Activated naive CD4-positive, alpha-beta T cell (primary cell): ENCODE data around the gene MRPS34.

Experiments
- DNase-seq, 4 experiments: peaks; one replicate each; lab custom pipeline; 2025; lab: John Stamatoyannopoulos, UW

Gene MRPS34

GRCh38 chr16:1794221-1794871 is 21.4 kb upstream of the MRPS34 start:
- DNase-seq, result no peak

DNA sequence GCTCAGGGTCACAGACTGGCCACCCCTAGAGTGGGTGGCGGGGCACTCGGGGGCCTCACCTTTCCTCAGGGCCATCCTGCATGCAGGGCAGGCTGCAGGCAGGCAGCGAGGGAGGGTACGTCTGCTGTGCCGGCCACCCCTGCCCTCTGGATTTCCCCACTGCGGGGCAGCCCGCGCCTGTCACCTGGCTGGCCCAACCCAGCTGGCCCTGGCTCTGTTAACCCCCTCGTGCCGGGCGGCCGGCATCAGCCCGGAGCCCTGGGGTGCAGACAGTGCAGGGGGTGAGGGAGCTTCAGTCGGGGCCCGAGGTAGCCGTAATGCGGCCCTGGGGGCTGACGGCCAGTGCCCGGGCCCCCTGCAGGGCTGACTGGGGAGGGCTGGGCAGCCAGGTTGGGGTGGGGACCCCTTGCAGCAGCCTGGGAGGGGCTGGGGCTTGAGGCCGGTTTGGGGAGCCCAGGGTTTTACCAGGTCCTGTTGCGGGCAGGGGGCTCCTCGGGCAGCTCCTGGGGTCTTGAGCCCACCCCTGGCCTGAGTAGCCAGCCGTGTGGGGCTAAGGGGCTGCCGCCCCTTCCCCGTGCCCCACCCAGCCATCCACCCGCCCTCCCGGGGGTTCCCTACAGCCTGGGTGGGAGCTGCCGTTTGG is 20.8 kb upstream of the MRPS34 start, which contains the start of gene IGFALS:
Gene IGFALS, minus strand, starts transcription at position 128 of the 643 bp plus-strand sequence. Its CDS starts 53 bp downstream, at position 75.
- DNase-seq, result no peak

GRCh38 chr16:1792836-1793577 is 20.1 kb upstream of the MRPS34 start:
- no peak for DNase-seq

DNA sequence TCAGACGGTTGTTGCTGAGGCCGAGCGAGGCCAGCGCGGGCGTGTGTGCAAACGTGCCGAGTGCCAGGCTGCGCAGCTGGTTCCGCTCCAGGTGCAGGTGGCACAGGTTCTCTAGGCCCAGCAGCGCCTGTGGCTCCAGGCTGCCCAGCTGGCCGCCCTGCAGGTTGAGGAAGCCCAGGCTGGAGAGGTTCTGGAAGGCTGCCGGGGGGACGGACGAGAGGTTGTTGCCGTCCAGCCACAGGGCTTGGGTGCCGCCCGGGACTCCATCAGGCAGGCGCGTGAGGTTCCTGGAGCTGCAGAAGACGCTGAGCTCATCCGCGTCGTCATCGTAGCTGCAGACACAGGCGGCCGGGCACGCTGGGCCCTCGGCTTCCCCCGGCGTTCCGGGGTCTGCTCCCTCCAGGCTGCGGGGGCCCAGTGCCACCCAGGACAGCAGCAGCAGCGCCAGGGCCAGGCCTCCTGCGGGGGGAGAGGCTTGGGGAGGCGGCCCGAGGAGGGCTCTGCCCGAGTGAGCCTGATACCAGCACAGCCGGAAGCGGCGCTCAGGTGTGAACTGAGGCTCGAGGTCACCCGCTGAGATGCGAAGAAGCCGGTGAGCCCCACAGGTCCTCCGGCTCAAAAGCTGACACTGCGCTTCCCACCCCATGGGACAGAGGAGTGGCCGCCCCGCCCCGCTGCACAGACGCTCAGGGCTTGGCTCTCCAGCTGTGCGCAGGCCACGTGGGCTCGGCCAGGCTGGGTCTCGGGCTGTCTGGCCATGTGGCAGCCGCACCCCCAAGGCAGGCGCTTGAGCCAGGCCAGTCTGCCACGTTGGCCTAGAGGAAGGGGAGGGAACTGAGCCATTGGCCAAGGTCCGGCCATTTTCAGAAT is 19.2 kb upstream of the MRPS34 start:
- no peak for DNase-seq

DNA sequence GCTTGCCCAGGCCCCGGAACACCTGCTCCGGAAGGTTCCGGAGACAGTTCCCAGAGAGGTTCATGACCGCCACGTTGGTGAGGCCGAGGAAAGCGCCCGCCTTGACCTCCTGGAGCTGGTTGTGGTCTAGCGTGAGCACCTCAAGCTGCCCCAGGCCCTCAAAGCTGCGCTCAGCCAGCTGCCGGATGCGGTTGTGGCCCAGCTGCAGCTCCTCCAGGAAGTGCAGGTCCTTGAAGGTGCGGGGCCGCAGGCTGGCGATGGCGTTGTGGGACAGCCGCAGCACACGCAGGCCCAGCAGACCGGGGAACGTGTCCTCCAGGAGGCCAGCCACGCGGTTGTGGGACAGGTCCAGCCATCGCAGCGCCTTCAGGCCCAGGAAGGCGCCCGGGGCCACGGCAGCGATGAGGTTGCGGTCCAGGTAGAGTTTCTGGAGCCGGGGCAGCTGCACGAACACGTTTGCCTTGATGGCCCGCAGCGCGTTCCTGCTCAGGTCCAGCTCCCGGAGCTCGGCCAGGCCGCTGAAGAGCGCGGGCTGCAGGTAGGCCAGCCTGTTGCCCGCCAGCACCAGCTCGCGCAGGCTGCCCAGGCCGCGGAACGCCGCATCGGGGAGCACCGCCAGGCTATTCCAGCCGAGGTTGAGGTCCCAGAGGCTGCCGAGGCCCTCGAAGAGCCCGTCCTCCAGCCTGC is 18.5 kb upstream of the MRPS34 start:
- no peak for DNase-seq

DNA sequence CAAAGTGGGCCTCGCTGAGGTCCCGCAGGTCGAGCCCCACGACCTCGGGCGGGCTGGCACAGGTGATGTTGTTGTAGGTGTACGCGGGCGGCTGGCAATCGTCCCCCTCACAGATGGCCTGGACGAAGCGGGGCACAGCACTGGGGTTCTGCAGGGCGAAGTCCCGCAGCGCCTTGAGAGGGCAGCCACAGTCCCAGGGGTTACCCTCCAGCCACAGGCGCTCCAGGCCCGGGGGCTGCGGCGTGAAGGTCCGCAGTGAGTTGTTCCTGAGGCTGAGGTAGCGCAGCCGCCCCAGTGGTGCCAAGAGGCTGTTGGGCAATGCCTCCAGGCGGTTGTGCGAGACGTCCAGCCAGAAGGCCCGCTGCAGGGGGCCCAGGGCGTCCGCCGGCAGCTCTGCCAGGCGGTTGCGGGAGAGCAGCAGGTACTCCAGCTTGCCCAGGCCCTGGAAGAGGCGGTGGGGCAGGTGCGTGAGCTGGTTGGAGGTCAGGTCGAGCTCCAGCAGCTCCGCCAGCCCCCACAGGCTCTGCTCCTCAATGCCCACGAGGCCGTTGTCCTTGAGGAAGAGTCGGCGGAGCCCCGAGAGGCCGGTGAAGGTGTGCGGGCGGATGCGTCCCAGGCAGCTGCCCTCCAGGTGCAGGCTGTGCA is 17.8 kb upstream of the MRPS34 start:
- no peak for DNase-seq

- no peak for DNase-seq
Observed at GRCh38 chr16:1790261-1790610, 17.3 kb upstream of the MRPS34 start.

- DNase-seq, result no peak
Observed at GRCh38 chr16:1789643-1790045, 16.7 kb upstream of the MRPS34 start.

GRCh38 chr16:1788708-1789100 is 15.8 kb upstream of the MRPS34 start:
- no peak for DNase-seq

DNA sequence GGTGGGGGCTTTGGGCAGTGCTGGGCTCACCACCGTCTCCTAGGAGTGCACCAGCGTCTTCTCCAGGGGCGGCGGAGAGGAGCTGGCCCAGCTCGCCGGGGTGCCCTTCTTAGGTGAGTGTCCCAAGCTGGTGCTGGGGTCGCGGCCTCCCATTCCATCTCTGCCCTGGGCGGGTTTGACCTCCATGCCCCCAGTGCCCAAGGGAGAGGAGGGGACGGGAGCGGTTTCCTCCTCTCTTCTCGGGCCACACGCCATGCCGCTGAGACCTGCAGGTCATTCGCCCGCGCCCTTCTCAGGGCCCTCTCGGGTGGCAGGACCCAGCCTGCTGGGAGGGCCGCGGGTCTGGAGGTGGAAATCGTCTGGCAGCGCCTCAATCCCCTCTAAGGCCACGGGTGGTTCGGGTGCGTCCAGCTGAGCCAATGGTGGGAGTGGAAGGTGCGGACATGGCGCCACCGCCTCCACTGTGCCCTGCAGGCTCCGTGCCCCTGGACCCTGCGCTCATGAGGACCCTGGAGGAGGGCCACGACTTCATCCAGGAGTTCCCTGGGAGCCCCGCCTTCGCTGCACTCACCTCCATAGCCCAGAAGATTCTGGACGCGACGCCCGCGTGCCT is 15.3 kb upstream of the MRPS34 start:
- DNase-seq, result no peak

DNA sequence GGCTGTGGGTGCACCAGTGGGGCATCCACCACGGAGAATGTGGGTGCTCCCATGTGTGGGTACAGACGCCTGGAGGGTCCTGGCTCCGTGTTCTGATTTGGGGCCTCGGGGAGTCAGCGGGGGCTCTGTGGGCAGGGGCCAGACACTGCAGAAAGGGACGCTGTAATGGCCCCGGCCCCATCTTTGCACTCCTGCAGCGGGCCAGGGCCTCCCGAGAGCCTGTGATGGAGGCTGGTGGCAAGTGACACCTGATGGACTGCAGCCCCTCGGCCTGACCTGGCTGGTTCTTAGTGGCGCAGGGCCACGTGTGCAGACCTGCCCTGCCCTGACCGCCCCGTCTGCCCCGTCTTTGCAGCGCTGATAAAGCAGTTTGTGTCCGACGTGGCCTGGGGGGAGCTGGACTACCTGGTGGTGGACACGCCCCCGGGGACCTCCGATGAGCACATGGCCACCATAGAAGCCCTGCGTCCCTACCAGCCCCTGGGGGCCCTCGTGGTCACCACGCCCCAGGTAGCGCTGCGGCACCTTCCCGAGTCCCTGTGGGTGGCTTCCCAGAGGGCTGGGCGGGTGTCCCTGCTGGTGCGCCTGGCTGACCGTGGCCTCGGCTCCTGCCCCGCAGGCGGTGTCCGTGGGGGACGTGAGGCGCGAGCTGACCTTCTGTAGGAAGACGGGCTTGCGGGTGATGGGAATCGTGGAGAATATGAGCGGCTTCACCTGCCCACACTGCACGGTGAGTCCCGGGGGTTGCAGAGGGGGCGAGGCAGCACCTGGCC is 14.6 kb upstream of the MRPS34 start:
- no peak for DNase-seq

DNA sequence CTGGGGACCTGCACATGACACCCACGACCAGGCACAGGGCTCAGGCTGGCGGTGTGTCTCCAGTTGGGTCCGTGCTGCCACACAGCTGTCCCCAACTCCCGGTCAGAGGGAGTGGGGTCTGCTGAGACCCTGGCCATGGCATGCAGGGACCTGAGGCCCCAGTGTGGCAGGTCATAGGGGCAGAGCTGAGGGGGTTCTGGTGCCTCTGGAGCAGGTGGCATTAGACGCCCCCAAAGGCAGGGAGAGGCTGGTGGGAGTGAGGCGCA is 14.1 kb upstream of the MRPS34 start:
- DNase-seq, result no peak

- no peak for DNase-seq
Observed at GRCh38 chr16:1786242-1787055, 13.5 kb upstream of the MRPS34 start.

DNA sequence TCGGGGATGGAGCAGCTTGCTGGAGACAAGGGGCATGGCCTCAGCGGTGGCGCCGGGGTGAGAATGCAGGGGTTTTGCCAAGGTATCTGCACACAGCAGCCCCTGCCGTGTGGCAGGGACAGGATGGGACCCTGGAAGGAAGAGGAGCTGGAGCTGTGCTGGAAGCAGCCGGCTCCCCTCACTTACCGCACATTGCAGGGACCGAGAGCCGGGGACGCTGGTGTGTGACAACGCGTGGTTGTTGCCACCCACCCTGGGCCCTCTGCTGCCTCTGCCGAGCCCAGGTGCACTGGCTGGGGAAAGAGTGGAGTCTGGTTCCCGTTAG is 12.9 kb upstream of the MRPS34 start:
- DNase-seq, result no peak

GRCh38 chr16:1784977-1785845 is 12.3 kb upstream of the MRPS34 start:
- DNase-seq, result no peak

GRCh38 chr16:1782408-1783264 is 9.7 kb upstream of the MRPS34 start, which contains the start of the genes NUBP2 and SPSB3:
Gene NUBP2 (plus strand): TSS chr16:1782960. CDS start chr16:1783021, 61 bp downstream.
Gene SPSB3 (minus strand): TSS chr16:1782571. CDS start chr16:1781483, 1,088 bp downstream.
- peak; percentile 92 to 96 (median 93) for DNase-seq

DNA sequence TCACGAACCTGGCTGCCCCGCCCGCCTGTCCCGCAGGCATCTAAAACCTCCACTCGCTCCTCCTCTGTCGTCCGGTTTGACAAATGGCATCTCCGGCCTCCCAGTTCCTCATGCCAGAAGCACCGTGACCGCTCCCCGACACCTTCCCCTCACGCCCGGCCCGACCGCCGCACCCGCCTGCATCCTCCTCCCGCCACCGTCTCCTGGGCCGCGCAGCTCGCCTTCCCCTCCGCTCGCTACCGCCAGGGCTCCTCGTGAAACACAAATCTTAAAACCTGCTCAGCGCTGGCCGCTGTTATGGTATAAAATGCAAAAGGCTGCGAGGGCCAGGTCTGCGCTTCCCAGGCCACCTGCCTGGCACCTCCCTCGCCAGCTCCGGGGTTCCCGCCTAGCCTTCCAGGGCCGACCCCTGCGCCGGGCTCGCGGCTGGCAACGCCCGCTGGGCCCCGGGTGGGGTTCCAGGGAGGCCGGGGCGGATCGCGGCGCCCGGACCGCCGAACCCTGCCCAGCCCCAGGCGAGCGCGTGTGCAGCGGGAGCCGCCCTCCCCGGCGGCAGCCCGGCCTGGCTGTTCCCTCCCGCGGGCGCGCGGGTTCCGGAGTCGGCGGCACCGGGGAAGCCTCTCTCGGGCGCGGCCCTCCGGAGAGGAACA is 8.9 kb upstream of the MRPS34 start:
- DNase-seq, result peak in 1 of 4 experiments; percentile 38
